DOHH2 (cell line): ENCODE measurements around the gene SORL1.

ENCODE experiments used
- EZH2phosphoT487 ChIP-seq: fragments of 200-600 bp; sonication (generic); IDR thresholded peaks from 2 replicates; pipeline ENCODE4 v1.6.1; 2017; ENCODE audit warnings: borderline replicate concordance, mild to moderate bottlenecking, antibody characterized with exemption, low read length, moderate library complexity, mixed read lengths
- TF ChIP-seq, protein P1 (sequence below): fragments of 200-600 bp; sonication (generic); IDR thresholded peaks from one replicate; pipeline ENCODE4 v1.5.1; 2014; ENCODE audit warnings: antibody characterized with exemption, mild to moderate bottlenecking, low read depth, low read length; ENCODE audit not compliant: poor library complexity, severe bottlenecking

DNA sequence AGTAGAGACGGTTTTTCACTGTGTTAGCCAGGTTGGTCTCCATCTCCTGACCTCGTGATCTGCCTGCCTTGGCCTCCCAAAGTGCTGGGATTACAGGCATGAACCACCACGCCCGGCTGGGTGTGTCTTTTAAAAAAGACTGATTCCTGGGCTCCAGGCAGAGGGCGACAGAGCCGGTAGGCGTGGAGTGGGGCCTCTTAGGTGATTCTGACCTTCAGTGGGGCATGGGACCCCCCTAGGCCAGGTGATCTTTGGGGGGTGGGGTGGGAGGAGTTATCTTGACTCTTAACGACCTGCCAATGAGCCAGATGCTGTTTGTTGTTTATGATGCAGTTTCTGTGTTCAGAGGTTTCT lies 13.6 kb downstream of the SORL1 start:
- TF ChIP-seq, protein P1, sequence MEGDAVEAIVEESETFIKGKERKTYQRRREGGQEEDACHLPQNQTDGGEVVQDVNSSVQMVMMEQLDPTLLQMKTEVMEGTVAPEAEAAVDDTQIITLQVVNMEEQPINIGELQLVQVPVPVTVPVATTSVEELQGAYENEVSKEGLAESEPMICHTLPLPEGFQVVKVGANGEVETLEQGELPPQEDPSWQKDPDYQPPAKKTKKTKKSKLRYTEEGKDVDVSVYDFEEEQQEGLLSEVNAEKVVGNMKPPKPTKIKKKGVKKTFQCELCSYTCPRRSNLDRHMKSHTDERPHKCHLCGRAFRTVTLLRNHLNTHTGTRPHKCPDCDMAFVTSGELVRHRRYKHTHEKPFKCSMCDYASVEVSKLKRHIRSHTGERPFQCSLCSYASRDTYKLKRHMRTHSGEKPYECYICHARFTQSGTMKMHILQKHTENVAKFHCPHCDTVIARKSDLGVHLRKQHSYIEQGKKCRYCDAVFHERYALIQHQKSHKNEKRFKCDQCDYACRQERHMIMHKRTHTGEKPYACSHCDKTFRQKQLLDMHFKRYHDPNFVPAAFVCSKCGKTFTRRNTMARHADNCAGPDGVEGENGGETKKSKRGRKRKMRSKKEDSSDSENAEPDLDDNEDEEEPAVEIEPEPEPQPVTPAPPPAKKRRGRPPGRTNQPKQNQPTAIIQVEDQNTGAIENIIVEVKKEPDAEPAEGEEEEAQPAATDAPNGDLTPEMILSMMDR, result no peak
- TF ChIP-seq EZH2phosphoT487, result no peak
